Dermis lymphatic vessel endothelial cell (primary cell): ENCODE measurements around the gene SIN3A. TPM values are rescaled to one million over a fixed set of nuclear protein-coding genes. Genes with fewer than 3 reads are reported as not detected.

ENCODE experiments used
- total RNA-seq: library from RNA; depleted of rRNA; stranded (reverse); fragments of >200 nt; gene quantifications from 2 replicates; pipeline ENCODE4 v1.2.1, GENCODE V29; 2014

The SIN3A gene
- 28.0 and 30.6 TPM in 2 replicates for total RNA-seq

GRCh38 chr15:75451674-75452363 lies at the start of gene SIN3A:
Gene SIN3A, minus strand, starts transcription at chr15:75451690. Its CDS starts 21,315 bp downstream, at chr15:75430375.

GRCh38 chr15:75367913-75368688 lies 83.4 kb downstream of the SIN3A start, which contains the start of gene MAN2C1:
Gene MAN2C1, minus strand, starts transcription at chr15:75368607. Its CDS starts 24 bp downstream, at chr15:75368583.

GRCh38 chr15:75346796-75347221 lies 104.7 kb downstream of the SIN3A start, which contains the start of gene NEIL1:
Gene NEIL1, plus strand, starts transcription at chr15:75347039. Its CDS starts 1,867 bp downstream, at chr15:75348906.

GRCh38 chr15:75335705-75336355 lies 115.7 kb downstream of the SIN3A start, which contains the start of gene COMMD4:
Gene COMMD4, plus strand, starts transcription at chr15:75336063. Its CDS starts 27 bp downstream, at chr15:75336090.

Other genes with a start within 250 kb of the SIN3A start
- 4.1 and 8.0 TPM in 2 replicates for gene C15orf39, start 249.8 kb downstream of the SIN3A start, total RNA-seq
- not detected in 2 replicates for gene GOLGA6C, start 193.4 kb downstream of the SIN3A start, total RNA-seq
- under 0.01 TPM in 1 of 2 replicates, not detected in the other for gene GOLGA6D, start 168.9 kb downstream of the SIN3A start, total RNA-seq
- 80.5 and 86.0 TPM in 2 replicates for gene COMMD4, start 115.6 kb downstream of the SIN3A start, total RNA-seq
- gene NEIL1, start 104.7 kb downstream of the SIN3A start, total RNA-seq = 11.9 and 12.5 TPM in 2 replicates
- gene MAN2C1, start 83.1 kb downstream of the SIN3A start, total RNA-seq = 109 and 119 TPM in 2 replicates
- gene PTPN9, start 127.6 kb upstream of the SIN3A start, total RNA-seq = 19.6 and 20.4 TPM in 2 replicates
- 14.2 and 16.9 TPM in 2 replicates for gene SNUPN, start 174.0 kb upstream of the SIN3A start, total RNA-seq
- gene IMP3, start 188.5 kb upstream of the SIN3A start, total RNA-seq = 71.6 and 72.1 TPM in 2 replicates
- gene SNX33, start 196.2 kb upstream of the SIN3A start, total RNA-seq = 12.5 and 16.2 TPM in 2 replicates